GM23338 (cell line): Measurements from ENCODE around the gene C19orf81. TPM values are rescaled to one million over a fixed set of nuclear protein-coding genes. Genes with fewer than 3 reads are reported as not detected.

ENCODE experiments used
- ATAC-seq: fragments of 200-7000 bp; cut with Tn5 transposase; 3 replicates; pipeline ENCODE4 v1.9.1; 2020
- DNase-seq: peaks from one replicate; pipeline ENCODE4 v3.0.0-alpha.2; 2015; ENCODE audit warnings: low spot score
- H2AFZ ChIP-seq: fragments of 200-600 bp; sonication (generic); 2 replicates; pipeline ENCODE4 v1.8.0; 2016; ENCODE audit warnings: antibody characterized with exemption, mild to moderate bottlenecking, moderate library complexity
- H3F3A ChIP-seq: fragments of 200-600 bp; sonication (generic); replicated peaks from 2 replicates; pipeline ENCODE4 v1.8.0; 2017; ENCODE audit warnings: antibody characterized with exemption, mixed run types, low read depth
- H3K27ac ChIP-seq: fragments of 200-600 bp; sonication (generic); 2 replicates; pipeline ENCODE4 v1.6.1; 2016; ENCODE audit warnings: low read depth
- H3K27me3 ChIP-seq: fragments of 200-600 bp; sonication (generic); 2 replicates; pipeline ENCODE4 v1.8.0; 2016; ENCODE audit warnings: mild to moderate bottlenecking, mixed run types, moderate library complexity; ENCODE audit not compliant: insufficient read depth
- H3K36me3 ChIP-seq: fragments of 200-600 bp; sonication (generic); 2 replicates; pipeline ENCODE4 v1.8.0; 2016; ENCODE audit warnings: mild to moderate bottlenecking; ENCODE audit not compliant: insufficient read depth
- H3K4me1 ChIP-seq: fragments of 200-600 bp; sonication (generic); 2 replicates; pipeline ENCODE4 v1.8.0; 2016; ENCODE audit warnings: mild to moderate bottlenecking, moderate library complexity; ENCODE audit not compliant: insufficient read depth
- H3K4me2 ChIP-seq: fragments of 200-600 bp; sonication (generic); 2 replicates; pipeline ENCODE4 v1.7.1; 2017; ENCODE audit warnings: mixed run types
- H3K4me3 ChIP-seq: fragments of 200-600 bp; sonication (generic); 2 replicates; pipeline ENCODE4 v1.6.1; 2016; ENCODE audit warnings: mixed run types
- H3K79me2 ChIP-seq: fragments of 200-600 bp; sonication (generic); replicated peaks from 2 replicates; pipeline ENCODE4 v1.8.0; 2017; ENCODE audit warnings: mild to moderate bottlenecking; ENCODE audit not compliant: insufficient read depth
- H3K9me2 ChIP-seq: fragments of 200-600 bp; sonication (generic); 2 replicates; pipeline ENCODE4 v1.8.0; 2017; ENCODE audit not compliant: insufficient read depth
- H4K20me1 ChIP-seq: fragments of 200-600 bp; sonication (generic); replicated peaks from 2 replicates; pipeline ENCODE4 v1.8.0; 2017; ENCODE audit warnings: mild to moderate bottlenecking; ENCODE audit not compliant: insufficient read depth
- H3K27ac Mint-ChIP-seq: 2 replicates; pipeline ENCODE4 v1.8.0; 2020; ENCODE audit warnings: inconsistent platforms, mild to moderate bottlenecking, moderate library complexity, mixed read lengths
- H3K27me3 Mint-ChIP-seq: 3 replicates; pipeline ENCODE4 v1.8.0; 2022; ENCODE audit warnings: low read depth, mild to moderate bottlenecking, moderate library complexity, mixed read lengths, inconsistent platforms; ENCODE audit not compliant: insufficient read depth, poor library complexity
- H3K36me3 Mint-ChIP-seq: 3 replicates; pipeline ENCODE4 v1.8.0; 2021; ENCODE audit warnings: low read depth, mild to moderate bottlenecking, inconsistent platforms, moderate library complexity, mixed read lengths
- H3K4me1 Mint-ChIP-seq: 3 replicates; pipeline ENCODE4 v1.8.0; 2020; ENCODE audit warnings: mild to moderate bottlenecking, inconsistent platforms, mixed read lengths
- H3K4me3 Mint-ChIP-seq: 3 replicates; pipeline ENCODE4 v1.8.0; 2021; ENCODE audit warnings: moderate library complexity, mild to moderate bottlenecking, inconsistent platforms, mixed read lengths
- H3K9me3 Mint-ChIP-seq: 3 replicates; pipeline ENCODE4 v1.8.0; 2020; ENCODE audit warnings: moderate library complexity, mild to moderate bottlenecking, inconsistent platforms, mixed read lengths
- CREB1 ChIP-seq: fragments of 250-450 bp; sonication (Bioruptor Pico); IDR thresholded peaks from 2 replicates; pipeline ENCODE4 v1.5.0; 2020; ENCODE audit warnings: low read depth, mild to moderate bottlenecking, moderate library complexity
- EZH2 ChIP-seq: fragments of 200-600 bp; sonication (generic); IDR thresholded peaks from one replicate; pipeline ENCODE4 v1.8.0; 2017; ENCODE audit warnings: antibody characterized with exemption, mild to moderate bottlenecking, low read depth; ENCODE audit not compliant: unreplicated experiment
- EZH2phosphoT487 ChIP-seq: fragments of 200-600 bp; sonication (generic); IDR thresholded peaks from one replicate; pipeline ENCODE4 v1.8.1; 2018; ENCODE audit warnings: antibody characterized with exemption; ENCODE audit not compliant: unreplicated experiment
- ZNF114 ChIP-seq: fragments of 250-450 bp; sonication (Bioruptor Pico); IDR thresholded peaks from 2 replicates; pipeline ENCODE4 v1.5.0; 2020; ENCODE audit warnings: mild to moderate bottlenecking, moderate library complexity
- ZNF331 ChIP-seq: fragments of 250-450 bp; sonication (Bioruptor Pico); IDR thresholded peaks from 2 replicates; pipeline ENCODE4 v1.5.0; 2020; ENCODE audit warnings: low read depth, mild to moderate bottlenecking, moderate library complexity
- polyA plus RNA-seq: library from polyadenylated mRNA; unstranded; fragments of >200 nt; fragmentation: Nextera tagmentation; extraction: Ambion mirVana; gene quantifications from 2 replicates; pipeline ENCODE4 v1.2.1, GENCODE V29; 2016
- total RNA-seq: library from RNA; depleted of rRNA; stranded (reverse); fragments of >200 nt; shearing (Covaris generic); gene quantifications from 2 replicates; pipeline ENCODE4 v1.2.3, GENCODE V29; 2014
- TF ChIP-seq, protein P1 (sequence below): IDR thresholded peaks from one replicate; pipeline ENCODE4 v1.6.1; 2018; ENCODE audit warnings: antibody characterized with exemption; ENCODE audit not compliant: unreplicated experiment
- TF ChIP-seq, protein P2 (sequence below): fragments of 250-450 bp; sonication (Bioruptor Pico); IDR thresholded peaks from 2 replicates; pipeline ENCODE4 v1.5.0; 2020; ENCODE audit warnings: mild to moderate bottlenecking, moderate library complexity
- TF ChIP-seq, protein P3 (sequence below), 2 experiments: fragments of 200-600 bp in 1 of 2; sonication (generic) in 1 of 2; conservative IDR thresholded peaks; 2 replicates each; pipeline versions ENCODE4 v1.5.1 to v1.6.1; 2016 to 2017; ENCODE audit warnings: antibody characterized with exemption in 2 of 2, low read depth in 2 of 2, mild to moderate bottlenecking in 2 of 2, moderate library complexity in 1 of 2
- TF ChIP-seq, protein P4 (sequence below): IDR thresholded peaks from 2 replicates; pipeline ENCODE4 v1.6.1; 2016; ENCODE audit warnings: antibody characterized with exemption

The C19orf81 gene
- total and polyA plus RNA-seq, 2 experiments from 2014 or later, result 23.2 to 54.3 TPM

DNA sequence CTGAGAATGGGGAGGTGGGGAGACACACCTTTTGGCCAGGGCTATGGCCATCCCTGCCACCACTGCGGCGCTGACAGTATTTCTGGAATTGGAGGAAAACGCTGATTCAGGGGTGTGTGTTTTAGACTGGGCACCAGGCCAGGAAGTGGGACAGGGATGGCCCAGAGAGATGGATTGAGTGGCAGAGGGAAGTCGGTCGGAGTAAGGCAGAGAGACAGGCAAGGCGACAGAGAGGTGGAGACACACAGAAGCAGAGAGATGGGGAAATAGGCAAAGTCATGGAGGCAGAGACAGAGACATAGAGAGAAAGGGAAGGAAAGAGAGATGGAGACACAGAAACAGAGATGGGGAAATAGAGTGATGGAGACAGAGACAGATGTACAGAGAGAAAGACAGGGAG is 4.1 kb upstream of the C19orf81 start:
- H3K4me3 Mint-ChIP-seq, result no peak overlapping the region
- no peak overlapping the region for H3K27ac Mint-ChIP-seq
- Histone ChIP-seq H3K79me2 (no peaks in the 10 kb centered on the region), H3F3A (no peaks in the 10 kb centered on the region; the same call in 1 of the 2 replicates), H3K27me3 (peaks cover 29% of the 10 kb centered on the region), H3K4me1 (peaks cover 15% of the 10 kb centered on the region), H3K4me3 (no peak overlapping the region), H3K27ac (no peak overlapping the region), H2AFZ (no peak overlapping the region), H3K36me3 (no peaks in the 10 kb centered on the region), H4K20me1 (no peaks in the 10 kb centered on the region), H3K9me2 (no peaks in the 10 kb centered on the region), H3K4me2 (no peak overlapping the region)
- peaks cover 9% of the 10 kb centered on the region for H3K9me3 Mint-ChIP-seq
- ATAC-seq (no peak), DNase-seq (no peak)
- H3K36me3 Mint-ChIP-seq, result peaks cover 37% of the 10 kb centered on the region
- peaks cover 10% of the 10 kb centered on the region for H3K27me3 Mint-ChIP-seq
- H3K4me1 Mint-ChIP-seq, result no peaks in the 10 kb centered on the region
- TF ChIP-seq, protein P1, sequence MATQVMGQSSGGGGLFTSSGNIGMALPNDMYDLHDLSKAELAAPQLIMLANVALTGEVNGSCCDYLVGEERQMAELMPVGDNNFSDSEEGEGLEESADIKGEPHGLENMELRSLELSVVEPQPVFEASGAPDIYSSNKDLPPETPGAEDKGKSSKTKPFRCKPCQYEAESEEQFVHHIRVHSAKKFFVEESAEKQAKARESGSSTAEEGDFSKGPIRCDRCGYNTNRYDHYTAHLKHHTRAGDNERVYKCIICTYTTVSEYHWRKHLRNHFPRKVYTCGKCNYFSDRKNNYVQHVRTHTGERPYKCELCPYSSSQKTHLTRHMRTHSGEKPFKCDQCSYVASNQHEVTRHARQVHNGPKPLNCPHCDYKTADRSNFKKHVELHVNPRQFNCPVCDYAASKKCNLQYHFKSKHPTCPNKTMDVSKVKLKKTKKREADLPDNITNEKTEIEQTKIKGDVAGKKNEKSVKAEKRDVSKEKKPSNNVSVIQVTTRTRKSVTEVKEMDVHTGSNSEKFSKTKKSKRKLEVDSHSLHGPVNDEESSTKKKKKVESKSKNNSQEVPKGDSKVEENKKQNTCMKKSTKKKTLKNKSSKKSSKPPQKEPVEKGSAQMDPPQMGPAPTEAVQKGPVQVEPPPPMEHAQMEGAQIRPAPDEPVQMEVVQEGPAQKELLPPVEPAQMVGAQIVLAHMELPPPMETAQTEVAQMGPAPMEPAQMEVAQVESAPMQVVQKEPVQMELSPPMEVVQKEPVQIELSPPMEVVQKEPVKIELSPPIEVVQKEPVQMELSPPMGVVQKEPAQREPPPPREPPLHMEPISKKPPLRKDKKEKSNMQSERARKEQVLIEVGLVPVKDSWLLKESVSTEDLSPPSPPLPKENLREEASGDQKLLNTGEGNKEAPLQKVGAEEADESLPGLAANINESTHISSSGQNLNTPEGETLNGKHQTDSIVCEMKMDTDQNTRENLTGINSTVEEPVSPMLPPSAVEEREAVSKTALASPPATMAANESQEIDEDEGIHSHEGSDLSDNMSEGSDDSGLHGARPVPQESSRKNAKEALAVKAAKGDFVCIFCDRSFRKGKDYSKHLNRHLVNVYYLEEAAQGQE, result no peak
- TF ChIP-seq, protein P2, sequence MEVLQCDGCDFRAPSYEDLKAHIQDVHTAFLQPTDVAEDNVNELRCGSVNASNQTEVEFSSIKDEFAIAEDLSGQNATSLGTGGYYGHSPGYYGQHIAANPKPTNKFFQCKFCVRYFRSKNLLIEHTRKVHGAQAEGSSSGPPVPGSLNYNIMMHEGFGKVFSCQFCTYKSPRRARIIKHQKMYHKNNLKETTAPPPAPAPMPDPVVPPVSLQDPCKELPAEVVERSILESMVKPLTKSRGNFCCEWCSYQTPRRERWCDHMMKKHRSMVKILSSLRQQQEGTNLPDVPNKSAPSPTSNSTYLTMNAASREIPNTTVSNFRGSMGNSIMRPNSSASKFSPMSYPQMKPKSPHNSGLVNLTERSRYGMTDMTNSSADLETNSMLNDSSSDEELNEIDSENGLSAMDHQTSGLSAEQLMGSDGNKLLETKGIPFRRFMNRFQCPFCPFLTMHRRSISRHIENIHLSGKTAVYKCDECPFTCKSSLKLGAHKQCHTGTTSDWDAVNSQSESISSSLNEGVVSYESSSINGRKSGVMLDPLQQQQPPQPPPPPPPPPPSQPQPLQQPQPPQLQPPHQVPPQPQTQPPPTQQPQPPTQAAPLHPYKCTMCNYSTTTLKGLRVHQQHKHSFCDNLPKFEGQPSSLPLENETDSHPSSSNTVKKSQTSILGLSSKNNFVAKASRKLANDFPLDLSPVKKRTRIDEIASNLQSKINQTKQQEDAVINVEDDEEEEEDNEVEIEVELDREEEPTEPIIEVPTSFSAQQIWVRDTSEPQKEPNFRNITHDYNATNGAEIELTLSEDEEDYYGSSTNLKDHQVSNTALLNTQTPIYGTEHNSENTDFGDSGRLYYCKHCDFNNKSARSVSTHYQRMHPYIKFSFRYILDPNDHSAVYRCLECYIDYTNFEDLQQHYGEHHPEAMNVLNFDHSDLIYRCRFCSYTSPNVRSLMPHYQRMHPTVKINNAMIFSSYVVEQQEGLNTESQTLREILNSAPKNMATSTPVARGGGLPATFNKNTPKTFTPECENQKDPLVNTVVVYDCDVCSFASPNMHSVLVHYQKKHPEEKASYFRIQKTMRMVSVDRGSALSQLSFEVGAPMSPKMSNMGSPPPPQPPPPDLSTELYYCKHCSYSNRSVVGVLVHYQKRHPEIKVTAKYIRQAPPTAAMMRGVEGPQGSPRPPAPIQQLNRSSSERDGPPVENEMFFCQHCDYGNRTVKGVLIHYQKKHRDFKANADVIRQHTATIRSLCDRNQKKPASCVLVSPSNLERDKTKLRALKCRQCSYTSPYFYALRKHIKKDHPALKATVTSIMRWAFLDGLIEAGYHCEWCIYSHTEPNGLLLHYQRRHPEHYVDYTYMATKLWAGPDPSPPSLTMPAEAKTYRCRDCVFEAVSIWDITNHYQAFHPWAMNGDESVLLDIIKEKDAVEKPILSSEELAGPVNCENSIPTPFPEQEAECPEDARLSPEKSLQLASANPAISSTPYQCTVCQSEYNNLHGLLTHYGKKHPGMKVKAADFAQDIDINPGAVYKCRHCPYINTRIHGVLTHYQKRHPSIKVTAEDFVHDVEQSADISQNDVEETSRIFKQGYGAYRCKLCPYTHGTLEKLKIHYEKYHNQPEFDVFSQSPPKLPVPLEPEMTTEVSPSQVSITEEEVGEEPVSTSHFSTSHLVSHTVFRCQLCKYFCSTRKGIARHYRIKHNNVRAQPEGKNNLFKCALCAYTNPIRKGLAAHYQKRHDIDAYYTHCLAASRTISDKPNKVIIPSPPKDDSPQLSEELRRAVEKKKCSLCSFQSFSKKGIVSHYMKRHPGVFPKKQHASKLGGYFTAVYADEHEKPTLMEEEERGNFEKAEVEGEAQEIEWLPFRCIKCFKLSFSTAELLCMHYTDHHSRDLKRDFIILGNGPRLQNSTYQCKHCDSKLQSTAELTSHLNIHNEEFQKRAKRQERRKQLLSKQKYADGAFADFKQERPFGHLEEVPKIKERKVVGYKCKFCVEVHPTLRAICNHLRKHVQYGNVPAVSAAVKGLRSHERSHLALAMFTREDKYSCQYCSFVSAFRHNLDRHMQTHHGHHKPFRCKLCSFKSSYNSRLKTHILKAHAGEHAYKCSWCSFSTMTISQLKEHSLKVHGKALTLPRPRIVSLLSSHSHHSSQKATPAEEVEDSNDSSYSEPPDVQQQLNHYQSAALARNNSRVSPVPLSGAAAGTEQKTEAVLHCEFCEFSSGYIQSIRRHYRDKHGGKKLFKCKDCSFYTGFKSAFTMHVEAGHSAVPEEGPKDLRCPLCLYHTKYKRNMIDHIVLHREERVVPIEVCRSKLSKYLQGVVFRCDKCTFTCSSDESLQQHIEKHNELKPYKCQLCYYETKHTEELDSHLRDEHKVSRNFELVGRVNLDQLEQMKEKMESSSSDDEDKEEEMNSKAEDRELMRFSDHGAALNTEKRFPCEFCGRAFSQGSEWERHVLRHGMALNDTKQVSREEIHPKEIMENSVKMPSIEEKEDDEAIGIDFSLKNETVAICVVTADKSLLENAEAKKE (CRISPR knock-in tag), result no peak
- TF ChIP-seq ZNF114 (CRISPR knock-in tag) (no peak), CREB1 (CRISPR knock-in tag) (no peak), EZH2phosphoT487 (no peak), ZNF331 (CRISPR knock-in tag) (no peak), EZH2 (no peak)
- TF ChIP-seq, protein P3, sequence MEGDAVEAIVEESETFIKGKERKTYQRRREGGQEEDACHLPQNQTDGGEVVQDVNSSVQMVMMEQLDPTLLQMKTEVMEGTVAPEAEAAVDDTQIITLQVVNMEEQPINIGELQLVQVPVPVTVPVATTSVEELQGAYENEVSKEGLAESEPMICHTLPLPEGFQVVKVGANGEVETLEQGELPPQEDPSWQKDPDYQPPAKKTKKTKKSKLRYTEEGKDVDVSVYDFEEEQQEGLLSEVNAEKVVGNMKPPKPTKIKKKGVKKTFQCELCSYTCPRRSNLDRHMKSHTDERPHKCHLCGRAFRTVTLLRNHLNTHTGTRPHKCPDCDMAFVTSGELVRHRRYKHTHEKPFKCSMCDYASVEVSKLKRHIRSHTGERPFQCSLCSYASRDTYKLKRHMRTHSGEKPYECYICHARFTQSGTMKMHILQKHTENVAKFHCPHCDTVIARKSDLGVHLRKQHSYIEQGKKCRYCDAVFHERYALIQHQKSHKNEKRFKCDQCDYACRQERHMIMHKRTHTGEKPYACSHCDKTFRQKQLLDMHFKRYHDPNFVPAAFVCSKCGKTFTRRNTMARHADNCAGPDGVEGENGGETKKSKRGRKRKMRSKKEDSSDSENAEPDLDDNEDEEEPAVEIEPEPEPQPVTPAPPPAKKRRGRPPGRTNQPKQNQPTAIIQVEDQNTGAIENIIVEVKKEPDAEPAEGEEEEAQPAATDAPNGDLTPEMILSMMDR (conservative IDR thresholded peaks at IDR 0.05; ENCODE audit: low read depth in 2 of 2), result no peak
- TF ChIP-seq, protein P4, sequence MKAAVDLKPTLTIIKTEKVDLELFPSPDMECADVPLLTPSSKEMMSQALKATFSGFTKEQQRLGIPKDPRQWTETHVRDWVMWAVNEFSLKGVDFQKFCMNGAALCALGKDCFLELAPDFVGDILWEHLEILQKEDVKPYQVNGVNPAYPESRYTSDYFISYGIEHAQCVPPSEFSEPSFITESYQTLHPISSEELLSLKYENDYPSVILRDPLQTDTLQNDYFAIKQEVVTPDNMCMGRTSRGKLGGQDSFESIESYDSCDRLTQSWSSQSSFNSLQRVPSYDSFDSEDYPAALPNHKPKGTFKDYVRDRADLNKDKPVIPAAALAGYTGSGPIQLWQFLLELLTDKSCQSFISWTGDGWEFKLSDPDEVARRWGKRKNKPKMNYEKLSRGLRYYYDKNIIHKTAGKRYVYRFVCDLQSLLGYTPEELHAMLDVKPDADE, result no peak
